Stimulated activated CD8-positive, alpha-beta memory T cell treated with anti-CD3 and anti-CD28 coated beads, Interleukin-4, amount 100 ng/mL, for 24 hours (primary cell): Measurements from ENCODE around the gene USP40.

Experiments used
- DNase-seq: peaks from one replicate; pipeline ENCODE4 v3.0.0-alpha.2; 2020; ENCODE audit warnings: low read depth

Gene USP40

GRCh38 chr2:233458826-233459225 lies 107.8 kb downstream of the USP40 start:
- DNase-seq = no peak

GRCh38 chr2:233458031-233458610 lies 108.5 kb downstream of the USP40 start:
- DNase-seq = no peak

- DNase-seq = no peak
Observed at GRCh38 chr2:233457356-233457755, 109.2 kb downstream of the USP40 start.

GRCh38 chr2:233456934-233457333 lies 109.6 kb downstream of the USP40 start:
- DNase-seq = no peak

GRCh38 chr2:233456111-233456510 lies 110.5 kb downstream of the USP40 start:
- DNase-seq = no peak

GRCh38 chr2:233455491-233455890 lies 111.1 kb downstream of the USP40 start:
- DNase-seq = no peak

- no peak for DNase-seq
Observed at GRCh38 chr2:233455006-233455405, 111.6 kb downstream of the USP40 start.

- no peak for DNase-seq
Observed at GRCh38 chr2:233453916-233454315, 112.7 kb downstream of the USP40 start.

GRCh38 chr2:233453111-233453915 lies 113.3 kb downstream of the USP40 start:
- no peak for DNase-seq

GRCh38 chr2:233451950-233452349 lies 114.6 kb downstream of the USP40 start:
- DNase-seq = no peak

- DNase-seq = no peak
Observed at GRCh38 chr2:233450864-233451575, 115.6 kb downstream of the USP40 start.

- DNase-seq = no peak
Observed at GRCh38 chr2:233449921-233450863, 116.4 kb downstream of the USP40 start.

GRCh38 chr2:233449081-233449901 lies 117.3 kb downstream of the USP40 start:
- no peak for DNase-seq

GRCh38 chr2:233448575-233448974 lies 118.0 kb downstream of the USP40 start:
- DNase-seq = no peak

- no peak for DNase-seq
Observed at GRCh38 chr2:233448220-233448559, 118.4 kb downstream of the USP40 start.

GRCh38 chr2:233447506-233448219 lies 118.9 kb downstream of the USP40 start:
- DNase-seq = no peak

- no peak for DNase-seq
Observed at GRCh38 chr2:233446606-233447305, 119.8 kb downstream of the USP40 start.

GRCh38 chr2:233446121-233446520 lies 120.5 kb downstream of the USP40 start:
- DNase-seq = no peak

- no peak for DNase-seq
Observed at GRCh38 chr2:233445152-233445830, 121.3 kb downstream of the USP40 start.
